SK-MEL-5 (cell line): Measurements from ENCODE around the gene PARP14. TPM values are rescaled to one million over a fixed set of nuclear protein-coding genes. Genes with fewer than 3 reads are reported as not detected.
"Not testable (repeated sequence)": the region's sequence is repeated elsewhere in the genome, so short reads cannot be mapped to it uniquely, and the experiment has no call there.

Experiments used
- DNase-seq: peaks from one replicate; pipeline ENCODE4 v3.0.0-alpha.2; 2016; ENCODE audit warnings: low read depth, low spot score
- in situ Hi-C: cut with HindIII; loops from 2 replicates; pipeline ENCODE4 v1.10.0; 2016; ENCODE audit warnings: low sequenced_read_pairs, high pct_unique_total_duplicates, low pct_unique_long_range_greater_than_20kb
- total RNA-seq: library from RNA; depleted of rRNA; stranded (reverse); fragments of >200 nt; shearing (Covaris generic); gene quantifications from 2 replicates; pipeline ENCODE4 v1.2.3, GENCODE V29; 2014

Gene PARP14
- total RNA-seq, 1 experiment from 2014 or later = 23.6 TPM

- in situ Hi-C loops = no loop called here
- DNase-seq = no peak
Observed at GRCh38 chr3:122697952-122698620, 17.4 kb downstream of the PARP14 start.

- in situ Hi-C loops = no loop called here
- no peak for DNase-seq
Observed at GRCh38 chr3:122700193-122700592, 19.6 kb downstream of the PARP14 start.

- no peak for DNase-seq
- in situ Hi-C loops = no loop called here
Observed at GRCh38 chr3:122705379-122705778, 24.7 kb downstream of the PARP14 start.

GRCh38 chr3:122710616-122711251 is 30.1 kb downstream of the PARP14 start:
- DNase-seq, in situ Hi-C loops: not testable (repeated sequence)

GRCh38 chr3:122714273-122714672 is 33.6 kb downstream of the PARP14 start:
- in situ Hi-C loops = no loop called here
- DNase-seq = peak; percentile 2

- in situ Hi-C loops = no loop called here
- no peak for DNase-seq
Observed at GRCh38 chr3:122716667-122717066, 36.0 kb downstream of the PARP14 start.

- DNase-seq = no peak
- in situ Hi-C loops = no loop called here
Observed at GRCh38 chr3:122719273-122719921, 38.8 kb downstream of the PARP14 start.

- DNase-seq = no peak
- in situ Hi-C loops = no loop called here
Observed at GRCh38 chr3:122725106-122725505, 44.5 kb downstream of the PARP14 start.

- in situ Hi-C loops = no loop called here
- no peak for DNase-seq
Observed at GRCh38 chr3:122727294-122727693, 46.7 kb downstream of the PARP14 start.

- in situ Hi-C loops = no loop called here
- DNase-seq = no peak
Observed at GRCh38 chr3:122727766-122728165, 47.1 kb downstream of the PARP14 start.

GRCh38 chr3:122728186-122728585 is 47.5 kb downstream of the PARP14 start:
- no peak for DNase-seq
- in situ Hi-C loops = no loop called here

GRCh38 chr3:122728756-122729514 is 48.3 kb downstream of the PARP14 start:
- DNase-seq = no peak
- in situ Hi-C loops = no loop called here

GRCh38 chr3:122730240-122730639 is 49.6 kb downstream of the PARP14 start:
- DNase-seq = no peak

GRCh38 chr3:122732682-122733525 is 52.3 kb downstream of the PARP14 start:
- DNase-seq, in situ Hi-C loops: not testable (repeated sequence)

More at GRCh38 chr3:122730240-122730639, 49.6 kb downstream of the PARP14 start:
- in situ Hi-C loops = no loop called here

GRCh38 chr3:122739172-122739571 is 58.5 kb downstream of the PARP14 start:
- no peak for DNase-seq
- in situ Hi-C loops = no loop called here

- DNase-seq = no peak
- in situ Hi-C loops = no loop called here
Observed at GRCh38 chr3:122742234-122742633, 61.6 kb downstream of the PARP14 start.

GRCh38 chr3:122743581-122744120 is 63.0 kb downstream of the PARP14 start:
- no peak for DNase-seq
- in situ Hi-C loops = no loop called here
